Measurements from ENCODE around the gene WDR48. TPM values are rescaled to one million over a fixed set of nuclear protein-coding genes. Genes with fewer than 3 reads are reported as not detected.
A peak's percentile ranks its signal among the peaks of the same experiment; 100 is the strongest.

WDR48 gene
- total RNA-seq, 2 donors from 2014 or later = 15.8 to 16.5 TPM

DNA sequence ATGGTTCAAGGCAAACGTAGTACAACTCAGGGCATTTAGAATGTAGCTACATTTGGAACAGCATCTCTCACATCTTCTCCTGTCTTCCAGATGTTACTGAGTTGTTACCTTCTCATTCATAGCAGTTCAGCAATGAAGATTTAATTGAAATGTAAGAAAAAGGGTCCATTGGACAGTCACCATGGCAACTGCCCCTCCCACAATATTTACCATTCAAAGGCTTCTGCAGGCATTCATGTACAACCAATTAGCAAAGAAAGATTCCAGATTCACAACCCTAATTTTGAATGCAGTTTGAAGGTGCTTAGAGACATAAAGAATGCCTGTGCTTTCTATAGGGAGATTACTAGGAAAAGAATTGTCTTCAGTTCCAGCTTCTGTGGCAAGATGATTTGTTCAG, 22.3 kb upstream of the WDR48 start:
- Histone ChIP-seq H3K27ac (no peak overlapping the region), H3K4me1 (no peaks in the 10 kb centered on the region), H3K4me3 (no peak overlapping the region), H3K27me3 (no peaks in the 10 kb centered on the region), H3K36me3 (replicated peaks in 1 of 2; ENCODE audit: insufficient read depth in 1 of 2, low read depth in 2 of 2) (no peaks in the 10 kb centered on the region), H3K9me3 (no peaks in the 10 kb centered on the region)
- TF ChIP-seq, protein P1, sequence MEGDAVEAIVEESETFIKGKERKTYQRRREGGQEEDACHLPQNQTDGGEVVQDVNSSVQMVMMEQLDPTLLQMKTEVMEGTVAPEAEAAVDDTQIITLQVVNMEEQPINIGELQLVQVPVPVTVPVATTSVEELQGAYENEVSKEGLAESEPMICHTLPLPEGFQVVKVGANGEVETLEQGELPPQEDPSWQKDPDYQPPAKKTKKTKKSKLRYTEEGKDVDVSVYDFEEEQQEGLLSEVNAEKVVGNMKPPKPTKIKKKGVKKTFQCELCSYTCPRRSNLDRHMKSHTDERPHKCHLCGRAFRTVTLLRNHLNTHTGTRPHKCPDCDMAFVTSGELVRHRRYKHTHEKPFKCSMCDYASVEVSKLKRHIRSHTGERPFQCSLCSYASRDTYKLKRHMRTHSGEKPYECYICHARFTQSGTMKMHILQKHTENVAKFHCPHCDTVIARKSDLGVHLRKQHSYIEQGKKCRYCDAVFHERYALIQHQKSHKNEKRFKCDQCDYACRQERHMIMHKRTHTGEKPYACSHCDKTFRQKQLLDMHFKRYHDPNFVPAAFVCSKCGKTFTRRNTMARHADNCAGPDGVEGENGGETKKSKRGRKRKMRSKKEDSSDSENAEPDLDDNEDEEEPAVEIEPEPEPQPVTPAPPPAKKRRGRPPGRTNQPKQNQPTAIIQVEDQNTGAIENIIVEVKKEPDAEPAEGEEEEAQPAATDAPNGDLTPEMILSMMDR (IDR thresholded peaks at IDR 0.05) = no peak
- no peak for TF ChIP-seq POLR2A (IDR thresholded peaks at IDR 0.05)
- intact Hi-C loops (cut with DNase I) = no loop called here
- DNase-seq (no peak), ATAC-seq (no peak)
- 85 to 93% methylated on average over 1 of the region's 1 CpG for WGBS, 2 donors

DNA sequence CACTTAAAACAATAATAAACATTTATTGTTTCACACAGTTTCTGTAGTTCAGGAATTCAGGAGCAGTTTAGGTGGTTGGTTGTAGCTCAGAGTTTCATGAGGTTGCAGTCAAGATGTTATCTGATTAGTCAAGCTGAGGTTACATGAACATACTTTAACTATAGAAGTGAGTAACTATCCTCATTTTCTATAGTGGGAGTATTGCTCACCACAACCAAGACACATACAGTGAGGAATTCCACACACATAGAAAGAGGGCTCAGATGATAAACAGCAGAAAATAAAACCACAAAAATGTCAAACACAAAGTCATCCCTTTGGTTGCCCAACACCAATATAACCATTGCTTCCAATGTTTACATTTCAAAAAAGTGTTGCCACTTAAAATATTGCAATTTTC, 13.7 kb upstream of the WDR48 start:
- intact Hi-C loops (cut with DNase I) = no loop called here
- ATAC-seq = no peak
- Histone ChIP-seq H3K4me1 (no peaks in the 10 kb centered on the region), H3K4me3 (no peak overlapping the region), H3K9me3 (no peaks in the 10 kb centered on the region), H3K27me3 (no peaks in the 10 kb centered on the region), H3K36me3 (replicated peaks in 1 of 2; ENCODE audit: insufficient read depth in 1 of 2, low read depth in 2 of 2) (no peaks in the 10 kb centered on the region), H3K27ac (no peak overlapping the region)
- no peak for DNase-seq
- TF ChIP-seq POLR2A (IDR thresholded peaks at IDR 0.05) = no peak
- TF ChIP-seq, protein P1 (IDR thresholded peaks at IDR 0.05) = no peak

DNA sequence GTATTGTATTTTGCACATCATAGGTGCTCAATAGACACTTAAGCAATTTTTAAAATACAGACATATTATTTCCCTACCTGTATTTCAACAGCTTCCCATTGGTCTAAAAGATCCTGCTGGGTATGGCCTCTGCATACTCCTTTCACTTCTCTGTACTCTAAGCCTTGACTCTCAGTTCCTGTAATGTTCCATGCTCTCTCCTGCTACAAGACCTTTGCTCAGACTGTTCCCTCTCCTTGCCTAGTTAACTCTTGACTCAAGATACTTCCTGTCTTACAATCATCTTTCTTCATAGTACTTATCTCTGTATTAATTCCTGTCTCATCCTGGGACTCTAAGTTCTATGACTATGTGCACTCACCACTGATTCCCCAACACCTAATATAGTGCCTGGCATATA, 1.8 kb upstream of the WDR48 start:
- no peaks in the 10 kb centered on the region for H3K27me3 ChIP-seq
- intact Hi-C loops (cut with DNase I) = no loop called here
- ATAC-seq (no peak), DNase-seq (peak in 1 of 4 donors; percentile 5)
- no peak overlapping the region for H3K27ac ChIP-seq
- H3K36me3 ChIP-seq (replicated peaks in 1 of 2; ENCODE audit: insufficient read depth in 1 of 2, low read depth in 2 of 2) = no peaks in the 10 kb centered on the region
- H3K9me3 ChIP-seq = no peaks in the 10 kb centered on the region
- no peak for TF ChIP-seq POLR2A (IDR thresholded peaks at IDR 0.05)
- TF ChIP-seq, protein P1 (IDR thresholded peaks at IDR 0.05) = no peak
- H3K4me1 ChIP-seq = peaks cover 16% of the 10 kb centered on the region
- H3K4me3 ChIP-seq = no peak overlapping the region

DNA sequence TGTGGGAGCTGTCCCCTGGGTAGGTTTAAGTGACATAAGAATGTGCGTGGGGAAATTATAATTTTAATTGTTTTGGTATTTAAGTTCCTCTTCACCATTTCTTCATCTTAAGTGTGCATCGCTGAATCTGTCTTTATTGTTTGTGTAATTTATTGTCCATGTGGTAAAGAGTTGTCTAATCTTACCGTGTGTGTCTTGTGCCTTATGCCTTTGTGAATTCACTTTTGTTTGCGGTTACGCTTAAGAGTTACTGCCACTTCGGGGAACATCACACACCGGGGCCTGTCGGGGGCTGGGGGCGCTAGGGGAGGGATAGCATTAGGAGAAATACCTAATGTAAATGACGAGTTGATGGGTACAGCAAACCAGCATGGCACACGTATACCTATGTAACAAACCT, 767 bp downstream of the WDR48 start:
- Histone ChIP-seq H3K4me3 (peak overlapping the region; percentile 67 to 98), H3K4me1 (peaks cover 16% of the 10 kb centered on the region), H3K9me3 (no peaks in the 10 kb centered on the region), H3K27ac (peak overlapping the region in 2 of 4 donors; percentile 59 to 80), H3K27me3 (no peaks in the 10 kb centered on the region), H3K36me3 (replicated peaks in 1 of 2; ENCODE audit: insufficient read depth in 1 of 2, low read depth in 2 of 2) (no peaks in the 10 kb centered on the region)
- WGBS, 2 donors = 1% methylated on average over 11 of the region's 11 CpGs
- no peak for TF ChIP-seq POLR2A (IDR thresholded peaks at IDR 0.05)
- TF ChIP-seq, protein P1 (IDR thresholded peaks at IDR 0.05) = no peak
- intact Hi-C loops (cut with DNase I) = no loop called here
- no peak for DNase-seq
- ATAC-seq = no peak

DNA sequence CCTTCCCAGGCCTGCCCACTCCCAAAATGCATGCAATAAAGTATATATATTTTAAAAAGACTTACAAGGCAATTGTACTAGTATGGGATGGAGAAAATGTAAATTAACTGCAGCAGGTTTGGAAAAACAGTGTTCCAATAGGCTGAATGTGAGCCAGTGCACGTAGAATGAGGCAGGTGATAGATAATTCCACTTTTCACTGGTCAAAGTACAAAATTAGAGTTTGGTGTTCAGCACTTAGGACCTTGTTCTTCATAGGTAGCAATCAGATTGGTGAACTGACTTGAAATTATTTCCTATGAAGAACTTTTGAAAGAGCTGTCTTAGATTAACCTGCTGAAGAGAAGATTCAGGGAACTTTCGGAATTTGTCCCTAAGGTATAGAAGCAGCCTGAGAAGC, 1.9 kb downstream of the WDR48 start:
- ATAC-seq = no peak
- Histone ChIP-seq H3K36me3 (replicated peaks in 1 of 2; ENCODE audit: insufficient read depth in 1 of 2, low read depth in 2 of 2) (no peaks in the 10 kb centered on the region), H3K27me3 (no peaks in the 10 kb centered on the region), H3K9me3 (no peaks in the 10 kb centered on the region), H3K4me1 (peaks cover 16% of the 10 kb centered on the region), H3K27ac (no peak overlapping the region), H3K4me3 (no peak overlapping the region)
- no peak for DNase-seq
- TF ChIP-seq, protein P1 (IDR thresholded peaks at IDR 0.05) = no peak
- no peak for TF ChIP-seq POLR2A (IDR thresholded peaks at IDR 0.05)
- intact Hi-C loops (cut with DNase I) = no loop called here
- WGBS, 2 donors = 63 to 69% methylated on average over 2 of the region's 2 CpGs
